Fibroblast of lung (primary cell): ENCODE data around the gene EIF4A2. TPM values are rescaled to one million over a fixed set of nuclear protein-coding genes. Genes with fewer than 3 reads are reported as not detected.

Experiments used
- DNase-seq, 2 donors: peaks; one replicate each; pipeline versions ENCODE4 v3.0.0 to v3.0.0-alpha.2; 2010; ENCODE audit warnings: low read depth in 2 of 2
- H2AFZ ChIP-seq: 2 replicates; pipeline ENCODE4 v1.5.1; 2012; ENCODE audit warnings: low read length, control low read depth, inconsistent platforms
- H3K27ac ChIP-seq: 2 replicates; pipeline ENCODE4 v1.5.1; 2011; ENCODE audit warnings: low read length, control low read depth; ENCODE audit not compliant: insufficient read depth
- H3K27me3 ChIP-seq: 2 replicates; pipeline ENCODE4 v1.5.1; 2011; ENCODE audit warnings: mild to moderate bottlenecking, low read length; ENCODE audit not compliant: control insufficient read depth, insufficient read depth
- H3K36me3 ChIP-seq: 2 replicates; pipeline ENCODE4 v1.5.1; 2011; ENCODE audit warnings: low read length; ENCODE audit not compliant: control insufficient read depth, insufficient read depth
- H3K4me1 ChIP-seq: 2 replicates; pipeline ENCODE4 v1.5.1; 2011; ENCODE audit warnings: low read length; ENCODE audit not compliant: control insufficient read depth, insufficient read depth; ENCODE audit errors: extremely low read depth
- H3K4me2 ChIP-seq: 2 replicates; pipeline ENCODE4 v1.5.1; 2011; ENCODE audit warnings: low read length, control low read depth; ENCODE audit not compliant: insufficient read depth; ENCODE audit errors: extremely low read depth
- H3K4me3 ChIP-seq, 4 experiments: fragments of 200-600 bp in 1 of 4; sonication (generic) in 1 of 4; replicated peaks in 1 of 4; 2 replicates each; pipeline ENCODE4 v1.5.1; 2011 to 2016; ENCODE audit warnings: low read length in 4 of 4, low read depth in 3 of 4, mild to moderate bottlenecking in 3 of 4, control low read depth in 2 of 4, inconsistent platforms in 1 of 4, mixed read lengths in 1 of 4; ENCODE audit not compliant: insufficient read depth in 1 of 4; ENCODE audit errors: control extremely low read depth in 1 of 4
- H3K79me2 ChIP-seq: 2 replicates; pipeline ENCODE4 v1.5.1; 2012; ENCODE audit warnings: mild to moderate bottlenecking, low read length, inconsistent platforms; ENCODE audit not compliant: control insufficient read depth, insufficient read depth
- H3K9ac ChIP-seq: 2 replicates; pipeline ENCODE4 v1.5.1; 2011; ENCODE audit warnings: mild to moderate bottlenecking, low read length, control low read depth; ENCODE audit not compliant: insufficient read depth
- H3K9me3 ChIP-seq: 2 replicates; pipeline ENCODE4 v1.5.1; 2012; ENCODE audit warnings: low read depth, low read length; ENCODE audit not compliant: control insufficient read depth, insufficient read depth
- H4K20me1 ChIP-seq: 2 replicates; pipeline ENCODE4 v1.5.1; 2011; ENCODE audit warnings: low read length; ENCODE audit not compliant: control insufficient read depth, insufficient read depth; ENCODE audit errors: extremely low read depth
- EZH2 ChIP-seq: IDR thresholded peaks from 2 replicates; pipeline ENCODE4 v1.5.1; 2012; ENCODE audit warnings: low read length, control low read depth, mild to moderate bottlenecking; ENCODE audit errors: missing control alignments
- polyA plus RNA-seq, 2 donors: library from polyadenylated mRNA; depleted of rRNA in 1 of 2; stranded (reverse) in 1 of 2; unstranded in 1 of 2; fragments of >200 nt; gene quantifications; 2 replicates each; pipeline ENCODE4 v1.2.1, GENCODE V29; 2011 to 2012; ENCODE audit warnings: missing spikeins in 1 of 2
- total RNA-seq: library from RNA; depleted of rRNA; stranded (reverse); fragments of >200 nt; gene quantifications from 2 replicates; pipeline ENCODE4 v1.2.1, GENCODE V29; 2014
- TF ChIP-seq, protein P1 (sequence below), 2 donors: IDR thresholded peaks in 1 of 2; conservative IDR thresholded peaks in 1 of 2; 1 replicate in 1 of 2; 2 replicates in 1 of 2; pipeline ENCODE4 v1.5.1; 2011 to 2012; ENCODE audit warnings: low read length in 2 of 2, control low read depth in 1 of 2, inconsistent platforms in 1 of 2, low read depth in 1 of 2, mild to moderate bottlenecking in 1 of 2

EIF4A2 gene
- total and polyA plus RNA-seq, 2 donors (not counting 1 experiment from before 2014, with no cell fraction given) = 432 to 1,128 TPM

DNA sequence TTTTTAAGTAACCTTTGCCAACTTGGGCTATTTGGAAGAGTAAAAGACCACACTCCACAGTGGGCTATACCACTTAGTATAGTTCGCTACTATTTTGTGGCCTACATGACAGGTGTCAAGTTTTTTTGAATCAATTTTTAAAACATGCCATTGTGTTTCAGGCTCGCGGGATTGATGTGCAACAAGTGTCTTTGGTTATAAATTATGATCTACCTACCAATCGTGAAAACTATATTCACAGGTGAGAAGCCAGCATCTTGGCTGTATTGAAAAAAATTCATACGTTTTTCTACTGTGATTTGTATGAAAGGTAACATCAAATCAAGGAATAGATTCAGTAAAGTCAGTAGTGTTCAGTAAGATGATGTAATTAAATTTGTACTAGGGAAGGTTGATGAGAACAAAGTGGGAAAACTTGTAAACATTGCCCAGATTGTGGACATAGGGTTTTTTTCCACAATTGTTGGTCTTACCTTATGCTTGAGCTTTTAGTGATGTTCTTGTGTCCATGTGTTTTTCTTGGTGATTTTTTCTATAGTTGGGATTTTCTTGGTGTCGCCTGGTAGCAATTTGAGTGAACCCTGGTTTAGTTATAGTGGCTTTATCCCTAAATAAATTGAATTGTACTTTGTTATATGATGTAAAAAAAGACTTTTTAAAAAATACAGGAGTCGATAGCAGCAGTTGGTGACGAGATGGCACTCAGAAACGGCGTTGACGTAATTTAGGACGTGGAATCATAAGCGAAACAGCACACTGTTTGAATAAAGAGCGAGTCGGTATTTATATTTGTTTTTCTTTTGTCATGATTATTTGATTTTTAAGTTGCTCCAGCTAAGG lies 4.5 kb downstream of the EIF4A2 start:
- no peaks in the 10 kb centered on the region for H3K9me3 ChIP-seq
- H3K79me2 ChIP-seq = peaks cover 51% of the 10 kb centered on the region
- peak overlapping the region; percentile 9 for H3K4me2 ChIP-seq
- no peak for DNase-seq
- no peak overlapping the region for H3K27ac ChIP-seq
- H2AFZ ChIP-seq = no peak overlapping the region
- peaks cover 14% of the 10 kb centered on the region for H4K20me1 ChIP-seq
- no peak overlapping the region for H3K9ac ChIP-seq
- no peaks in the 10 kb centered on the region for H3K27me3 ChIP-seq
- peaks cover 22% of the 10 kb centered on the region for H3K36me3 ChIP-seq
- TF ChIP-seq, protein P1, sequence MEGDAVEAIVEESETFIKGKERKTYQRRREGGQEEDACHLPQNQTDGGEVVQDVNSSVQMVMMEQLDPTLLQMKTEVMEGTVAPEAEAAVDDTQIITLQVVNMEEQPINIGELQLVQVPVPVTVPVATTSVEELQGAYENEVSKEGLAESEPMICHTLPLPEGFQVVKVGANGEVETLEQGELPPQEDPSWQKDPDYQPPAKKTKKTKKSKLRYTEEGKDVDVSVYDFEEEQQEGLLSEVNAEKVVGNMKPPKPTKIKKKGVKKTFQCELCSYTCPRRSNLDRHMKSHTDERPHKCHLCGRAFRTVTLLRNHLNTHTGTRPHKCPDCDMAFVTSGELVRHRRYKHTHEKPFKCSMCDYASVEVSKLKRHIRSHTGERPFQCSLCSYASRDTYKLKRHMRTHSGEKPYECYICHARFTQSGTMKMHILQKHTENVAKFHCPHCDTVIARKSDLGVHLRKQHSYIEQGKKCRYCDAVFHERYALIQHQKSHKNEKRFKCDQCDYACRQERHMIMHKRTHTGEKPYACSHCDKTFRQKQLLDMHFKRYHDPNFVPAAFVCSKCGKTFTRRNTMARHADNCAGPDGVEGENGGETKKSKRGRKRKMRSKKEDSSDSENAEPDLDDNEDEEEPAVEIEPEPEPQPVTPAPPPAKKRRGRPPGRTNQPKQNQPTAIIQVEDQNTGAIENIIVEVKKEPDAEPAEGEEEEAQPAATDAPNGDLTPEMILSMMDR (conservative IDR thresholded peaks at IDR 0.05 in 1 of 2, IDR thresholded peaks at IDR 0.05 in 1 of 2; ENCODE audit: low read depth in 1 of 2, low read length in 2 of 2) = no peak
- TF ChIP-seq EZH2 = no peak
- peak overlapping the region in 2 of 4 experiments; percentile 99 to 100 for H3K4me3 ChIP-seq
- no peaks in the 10 kb centered on the region for H3K4me1 ChIP-seq

DNA sequence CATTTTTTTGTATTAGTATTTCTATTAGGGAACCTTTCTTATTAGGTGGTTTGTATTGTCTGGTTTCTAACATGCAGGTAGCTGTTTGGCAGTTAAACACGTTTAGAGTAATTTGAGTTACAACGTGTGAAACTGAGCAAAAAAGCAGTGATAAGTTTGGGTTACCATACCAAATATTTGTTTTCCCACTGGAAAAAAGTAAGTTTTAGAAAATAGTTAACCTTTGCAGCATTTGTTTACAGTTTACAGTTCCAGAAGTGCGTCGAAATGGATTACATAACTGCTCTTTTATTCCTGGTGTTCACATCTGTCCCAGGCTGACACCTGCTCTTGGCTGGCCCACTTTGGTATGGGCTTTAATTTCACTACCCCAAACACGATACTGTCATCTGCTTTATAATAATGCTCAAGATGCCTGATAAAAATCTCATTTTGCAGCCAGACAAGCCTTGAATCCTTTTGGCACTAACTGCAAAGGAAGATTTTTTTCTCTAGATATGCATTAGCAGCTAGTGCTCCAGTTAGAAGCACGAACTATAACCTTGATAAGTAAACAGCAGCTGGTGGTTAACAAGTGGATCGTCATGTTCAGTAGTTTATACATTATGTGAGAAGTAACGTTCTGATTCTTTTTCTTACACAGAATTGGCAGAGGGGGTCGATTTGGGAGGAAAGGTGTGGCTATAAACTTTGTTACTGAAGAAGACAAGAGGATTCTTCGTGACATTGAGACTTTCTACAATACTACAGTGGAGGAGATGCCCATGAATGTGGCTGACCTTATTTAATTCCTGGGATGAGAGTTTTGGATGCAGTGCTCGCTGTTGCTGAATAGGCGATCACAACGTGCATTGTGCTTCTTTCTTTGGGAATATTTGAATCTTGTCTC lies 5.3 kb downstream of the EIF4A2 start:
- Histone ChIP-seq H3K27me3 (no peaks in the 10 kb centered on the region), H3K9ac (no peak overlapping the region), H3K27ac (no peak overlapping the region), H3K4me3 (peak overlapping the region in 1 of 4 experiments; percentile 5), H3K9me3 (no peaks in the 10 kb centered on the region), H3K36me3 (peaks cover 22% of the 10 kb centered on the region), H3K79me2 (peaks cover 47% of the 10 kb centered on the region), H2AFZ (no peak overlapping the region), H4K20me1 (peaks cover 14% of the 10 kb centered on the region), H3K4me1 (no peaks in the 10 kb centered on the region), H3K4me2 (peak overlapping the region; percentile 1)
- DNase-seq = no peak
- TF ChIP-seq, protein P1 (conservative IDR thresholded peaks at IDR 0.05 in 1 of 2, IDR thresholded peaks at IDR 0.05 in 1 of 2; ENCODE audit: low read depth in 1 of 2, low read length in 2 of 2) = peak in 1 of 2 donors; percentile 1
- no peak for TF ChIP-seq EZH2
